Small intestine (tissue), 7 donors: ENCODE results near the gene BRD4. TPM values are rescaled to one million over a fixed set of nuclear protein-coding genes. Genes with fewer than 3 reads are reported as not detected.
A peak's percentile ranks its signal among the peaks of the same experiment; 100 is the strongest.

ENCODE experiments used
- DNase-seq, 2 donors: peaks; one replicate each; pipeline versions ENCODE4 v3.0.0 to v3.0.0-alpha.2; 2013
- FAIRE-seq: peaks from 2 replicates; lab custom pipeline; 2012; peaks lifted over from hg19 to GRCh38; lab: Jason Lieb, UNC
- H3K27ac ChIP-seq, 3 donors: one replicate each; pipeline ENCODE4 v1.5.1; 2013; ENCODE audit warnings: low read length in 2 of 3, mild to moderate bottlenecking in 2 of 3, control low read depth in 1 of 3, inconsistent platforms in 1 of 3, low read depth in 1 of 3, moderate library complexity in 1 of 3
- H3K27me3 ChIP-seq, 3 donors: one replicate each; pipeline ENCODE4 v1.6.1; 2013; ENCODE audit warnings: low read length in 3 of 3, inconsistent platforms in 1 of 3; ENCODE audit not compliant: control insufficient read depth in 3 of 3, insufficient read depth in 3 of 3
- H3K36me3 ChIP-seq, 3 donors: one replicate each; pipeline ENCODE4 v1.6.1; 2013; ENCODE audit warnings: low read length in 3 of 3, inconsistent platforms in 1 of 3, low read depth in 1 of 3, mild to moderate bottlenecking in 1 of 3, moderate library complexity in 1 of 3; ENCODE audit not compliant: control insufficient read depth in 3 of 3, insufficient read depth in 2 of 3
- H3K4me1 ChIP-seq, 3 donors: one replicate each; pipeline ENCODE4 v1.6.1; 2013; ENCODE audit warnings: low read length in 2 of 3, inconsistent platforms in 1 of 3, low read depth in 1 of 3, mild to moderate bottlenecking in 1 of 3, moderate library complexity in 1 of 3; ENCODE audit not compliant: control insufficient read depth in 3 of 3, insufficient read depth in 2 of 3
- H3K4me3 ChIP-seq, 3 donors: one replicate each; pipeline ENCODE4 v1.5.1; 2013; ENCODE audit warnings: low read length in 3 of 3, control low read depth in 1 of 3, inconsistent platforms in 1 of 3, low read depth in 1 of 3, mild to moderate bottlenecking in 1 of 3, moderate library complexity in 1 of 3
- H3K9me3 ChIP-seq, 2 donors: one replicate each; pipeline ENCODE4 v1.6.1; 2013; ENCODE audit warnings: low read depth in 1 of 2, low read length in 1 of 2; ENCODE audit not compliant: control insufficient read depth in 2 of 2, insufficient read depth in 1 of 2
- WGBS, 3 donors: extraction: QIAGEN DNeasy Blood & Tissue Kit; methylation state at CpG; one replicate each; pipeline ENCODE4 v1.1.7; 2013; 5-methylcytosine and 5-hydroxymethylcytosine counted together
- polyA plus RNA-seq, 4 donors: library from polyadenylated mRNA; stranded (reverse) in 3 of 4; unstranded in 1 of 4; fragments of 200-250 nt in 3 of 4; fragments of 120-200 nt in 1 of 4; gene quantifications; one replicate each; pipeline versions ENCODE4 v1.2.1 to v1.2.3, GENCODE V29; 2013
- donor health status: healthy with polysubstance abuse.
- donor health status: control.
- donor health status: control.
- donor health status: Bipolar disorder and iron deficiency.
- donor health status: healthy.

BRD4 gene
- polyA plus RNA-seq, 4 donors: 15.7 to 41.4 (median 24.7) TPM

DNA sequence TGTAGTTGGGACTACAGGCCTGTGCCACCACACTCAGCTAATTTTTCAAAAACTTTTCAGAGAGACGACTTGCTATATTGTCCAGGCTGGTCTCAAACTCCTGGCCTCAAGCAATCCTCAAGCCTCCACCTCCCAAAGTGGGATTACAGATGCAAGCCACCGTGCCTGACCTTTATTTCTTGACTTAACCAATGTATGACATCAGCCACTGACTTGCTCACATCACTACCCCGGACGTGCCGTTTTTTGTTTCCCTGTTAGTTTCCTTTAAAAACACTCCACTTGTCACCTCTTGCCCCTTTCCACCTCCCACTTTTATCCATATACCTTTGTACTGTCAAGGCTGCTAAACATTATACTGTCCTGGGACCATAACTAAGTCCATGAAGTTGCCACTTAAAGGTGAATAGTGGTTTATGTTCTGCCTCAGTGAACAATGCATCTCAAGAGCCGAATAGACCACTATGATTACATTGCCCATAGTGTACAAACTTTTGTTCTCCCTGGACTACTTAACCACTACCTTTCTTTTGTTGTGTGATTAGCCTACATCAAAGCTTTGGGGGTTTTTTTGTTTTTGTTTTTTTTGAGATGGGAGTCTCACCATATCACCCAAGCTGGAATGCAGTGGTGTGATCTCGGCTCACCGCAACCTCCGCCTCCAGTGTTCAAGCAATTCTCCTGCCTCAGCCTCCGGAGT lies 97.8 kb downstream of the BRD4 start:
- H3K36me3 ChIP-seq: peaks cover 13 to 38% (median 21%) of the 10 kb centered on the region in 3 donors
- no peak overlapping the region for H3K27ac ChIP-seq
- FAIRE-seq: no peak
- DNase-seq: no peak
- peaks cover 0 to 14% (median 7%) of the 10 kb centered on the region in 3 donors for H3K27me3 ChIP-seq
- H3K9me3 ChIP-seq: no peaks in the 10 kb centered on the region
- no peaks in the 10 kb centered on the region for H3K4me1 ChIP-seq
- WGBS, 3 donors: 69 to 75% (median 74%) methylated on average over 10 of the region's 10 CpGs
- no peak overlapping the region for H3K4me3 ChIP-seq

DNA sequence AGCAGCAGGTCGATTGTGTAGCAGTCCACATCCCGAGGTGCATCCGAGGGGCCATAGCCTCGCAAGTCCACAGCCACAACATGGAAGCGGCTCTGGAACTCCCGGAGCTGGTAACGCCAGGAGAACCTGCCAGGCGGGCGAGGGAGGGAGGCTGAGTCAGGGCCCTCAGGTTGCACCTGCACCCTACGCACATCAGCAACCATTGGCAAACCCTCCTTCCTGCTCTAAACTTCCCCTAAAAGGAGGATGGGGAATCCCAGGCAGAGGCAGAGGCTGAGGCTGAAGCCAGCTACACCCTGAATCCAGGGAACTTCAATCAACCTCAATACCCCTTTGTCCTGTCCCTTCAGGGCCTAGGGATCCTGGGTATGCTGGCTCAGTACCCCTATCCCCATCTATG lies 101.1 kb downstream of the BRD4 start:
- no peaks in the 10 kb centered on the region for H3K9me3 ChIP-seq
- H3K4me3 ChIP-seq: no peak overlapping the region
- H3K27me3 ChIP-seq: peaks cover 0 to 14% (median 7%) of the 10 kb centered on the region in 3 donors
- DNase-seq (no peak), FAIRE-seq (no peak)
- 75 to 89% (median 88%) methylated on average over 10 of the region's 10 CpGs for WGBS, 3 donors
- H3K27ac ChIP-seq: no peak overlapping the region
- no peaks in the 10 kb centered on the region for H3K4me1 ChIP-seq
- H3K36me3 ChIP-seq: peaks cover 0 to 7% (median 2%) of the 10 kb centered on the region in 3 donors

DNA sequence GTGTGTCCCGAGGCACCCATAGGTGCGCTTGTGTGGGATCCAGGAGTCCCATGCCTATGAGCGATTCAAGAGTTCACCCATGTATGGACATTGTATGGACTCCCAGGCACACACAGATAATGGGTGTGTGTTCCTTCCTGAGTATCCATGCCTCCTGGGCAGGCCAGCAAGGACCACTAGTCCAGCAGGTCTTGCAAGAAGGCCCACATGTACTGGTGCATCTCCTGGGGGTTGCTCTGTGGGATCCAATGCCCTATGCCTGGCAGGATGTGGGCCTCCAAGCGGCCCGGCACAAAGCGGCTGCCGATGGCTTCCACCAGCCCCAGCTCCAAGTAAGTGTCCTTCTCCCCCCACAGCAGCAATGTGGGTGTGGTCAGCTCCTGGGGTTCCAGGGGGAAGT lies 105.1 kb downstream of the BRD4 start:
- Histone ChIP-seq H3K36me3 (no peaks in the 10 kb centered on the region), H3K4me1 (peaks cover 0 to 5% (median 0%) of the 10 kb centered on the region in 3 donors), H3K27ac (no peak overlapping the region), H3K9me3 (no peaks in the 10 kb centered on the region), H3K4me3 (no peak overlapping the region), H3K27me3 (peaks cover 3 to 25% (median 3%) of the 10 kb centered on the region in 3 donors)
- DNase-seq (no peak), FAIRE-seq (no peak)
- WGBS, 3 donors: 94 to 96% (median 95%) methylated on average over 7 of the region's 7 CpGs

DNA sequence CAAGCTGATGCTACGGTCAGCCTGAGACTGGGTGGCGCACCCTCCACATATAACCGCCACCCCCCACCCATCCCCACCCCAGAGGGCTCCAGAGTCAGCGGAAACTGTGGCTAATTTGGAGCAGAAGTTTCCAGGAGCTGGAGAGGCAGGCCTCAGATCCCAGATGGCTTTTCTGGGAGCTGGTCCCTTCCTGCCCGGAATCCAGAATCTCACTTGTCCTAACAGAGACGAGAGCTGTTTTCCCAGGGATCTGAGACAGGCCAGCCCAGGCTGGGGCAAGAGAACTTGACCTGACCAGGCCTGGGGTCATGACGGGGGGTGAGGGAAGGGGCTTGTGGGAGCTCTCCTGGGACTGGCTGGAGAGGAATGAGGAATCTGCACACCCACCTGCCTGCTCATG lies 106.6 kb downstream of the BRD4 start:
- no peaks in the 10 kb centered on the region for H3K9me3 ChIP-seq
- no peak overlapping the region for H3K4me3 ChIP-seq
- WGBS, 3 donors: 79 to 84% (median 82%) methylated on average over 7 of the region's 7 CpGs
- H3K27me3 ChIP-seq: peaks cover 0 to 19% (median 3%) of the 10 kb centered on the region in 3 donors
- peaks cover 0 to 5% (median 0%) of the 10 kb centered on the region in 3 donors for H3K4me1 ChIP-seq
- FAIRE-seq: no peak
- H3K27ac ChIP-seq: no peak overlapping the region
- no peaks in the 10 kb centered on the region for H3K36me3 ChIP-seq
- DNase-seq: no peak

DNA sequence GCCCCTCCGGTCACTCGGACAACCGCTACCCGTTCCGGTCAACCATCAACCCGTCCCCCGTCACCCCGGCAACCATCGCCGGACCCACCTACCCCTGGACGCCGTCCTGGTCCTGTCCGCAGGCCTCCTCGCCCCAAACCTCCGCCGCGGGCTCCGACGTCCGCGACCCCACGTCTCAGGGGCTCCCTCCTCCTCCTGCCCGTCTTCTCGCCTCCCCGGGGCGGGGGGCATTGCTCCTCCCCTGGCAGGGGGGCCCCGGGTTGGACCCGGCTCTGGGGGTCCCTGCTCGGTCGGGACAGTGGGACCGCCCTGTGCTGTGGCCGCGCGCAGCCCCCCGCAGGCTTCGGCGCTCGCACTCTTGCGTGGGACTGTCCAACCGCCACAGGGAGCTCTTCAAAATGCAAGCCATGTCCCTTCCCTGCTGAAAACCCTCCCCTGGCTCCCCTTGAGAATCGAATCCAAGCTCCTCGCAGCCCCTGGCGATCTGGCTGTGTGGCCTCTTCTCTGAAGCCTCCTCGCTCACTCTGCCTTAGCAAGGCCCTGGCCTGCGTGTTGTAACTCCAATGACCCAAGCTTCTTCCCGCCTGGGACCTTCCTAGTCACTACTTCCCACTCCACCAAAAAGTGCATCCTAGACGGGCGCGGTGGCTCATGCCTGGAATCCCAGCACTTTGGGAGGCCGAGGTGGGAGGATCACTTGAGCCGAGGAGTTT lies 108.5 kb downstream of the BRD4 start:
- peaks cover 0 to 5% (median 0%) of the 10 kb centered on the region in 3 donors for H3K4me1 ChIP-seq
- WGBS, 3 donors: 12 to 22% (median 19%) methylated on average over 46 to 51 of the region's 51 CpGs
- H3K9me3 ChIP-seq: no peaks in the 10 kb centered on the region
- FAIRE-seq: no peak
- no peak for DNase-seq
- H3K4me3 ChIP-seq: peak overlapping the region in 2 of 3 donors; percentile 20 to 56
- peaks cover 0 to 19% (median 3%) of the 10 kb centered on the region in 3 donors for H3K27me3 ChIP-seq
- no peaks in the 10 kb centered on the region for H3K36me3 ChIP-seq
- peak overlapping the region in 1 of 3 donors; percentile 33 for H3K27ac ChIP-seq

DNA sequence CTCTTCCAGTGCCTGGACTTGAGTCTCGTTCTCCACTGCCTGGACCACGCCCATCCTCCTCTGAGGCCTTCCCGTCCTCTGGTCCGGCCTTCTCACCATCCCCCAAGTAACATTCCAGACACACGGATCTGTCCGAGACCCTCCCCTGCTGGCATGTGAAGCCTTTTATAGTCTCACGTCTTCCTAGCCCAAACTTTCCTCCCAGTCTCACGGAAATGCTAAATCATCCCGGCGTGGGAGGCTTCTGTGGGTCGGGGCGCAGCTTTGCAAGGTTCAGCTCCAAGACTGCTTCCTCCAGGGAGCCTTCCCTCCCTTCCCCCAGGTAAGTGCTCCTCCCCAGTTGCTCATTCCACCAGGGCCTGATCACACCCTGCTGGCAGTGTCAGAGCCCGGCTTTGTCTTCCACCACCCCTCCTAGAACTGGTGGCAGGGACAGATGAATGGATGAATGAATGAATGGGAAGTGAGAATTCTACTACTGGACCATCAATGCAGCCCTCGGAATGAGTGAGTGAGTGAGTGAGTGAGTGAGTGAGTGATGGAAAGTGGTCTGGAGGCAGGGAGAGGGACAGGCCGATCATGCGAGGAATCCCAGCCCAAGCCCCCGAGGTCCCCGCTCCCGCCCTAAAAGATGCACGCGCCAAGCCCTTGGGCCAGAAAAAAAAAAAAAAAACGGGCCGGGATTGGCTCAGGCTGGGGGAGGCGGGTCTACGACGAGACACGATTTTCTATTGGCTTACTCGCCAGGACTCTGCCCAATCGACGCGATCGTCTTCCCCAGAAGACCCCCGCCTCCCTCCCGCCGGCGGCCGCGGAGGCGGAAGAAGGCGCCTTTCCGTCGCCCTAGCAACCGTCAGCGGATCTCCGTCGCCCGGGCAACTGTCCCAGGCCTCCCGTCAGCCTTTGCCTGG lies 109.3 kb downstream of the BRD4 start:
- H3K9me3 ChIP-seq: no peaks in the 10 kb centered on the region
- H3K4me3 ChIP-seq: peak overlapping the region in 2 of 3 donors; percentile 20 to 56
- peaks cover 0 to 19% (median 3%) of the 10 kb centered on the region in 3 donors for H3K27me3 ChIP-seq
- no peaks in the 10 kb centered on the region for H3K36me3 ChIP-seq
- peaks cover 0 to 5% (median 0%) of the 10 kb centered on the region in 3 donors for H3K4me1 ChIP-seq
- DNase-seq (peak; percentile 48 to 87), FAIRE-seq (no peak)
- peak overlapping the region in 1 of 3 donors; percentile 33 for H3K27ac ChIP-seq
- WGBS, 3 donors: 1 to 3% (median 2%) methylated on average over 43 to 48 of the region's 48 CpGs

DNA sequence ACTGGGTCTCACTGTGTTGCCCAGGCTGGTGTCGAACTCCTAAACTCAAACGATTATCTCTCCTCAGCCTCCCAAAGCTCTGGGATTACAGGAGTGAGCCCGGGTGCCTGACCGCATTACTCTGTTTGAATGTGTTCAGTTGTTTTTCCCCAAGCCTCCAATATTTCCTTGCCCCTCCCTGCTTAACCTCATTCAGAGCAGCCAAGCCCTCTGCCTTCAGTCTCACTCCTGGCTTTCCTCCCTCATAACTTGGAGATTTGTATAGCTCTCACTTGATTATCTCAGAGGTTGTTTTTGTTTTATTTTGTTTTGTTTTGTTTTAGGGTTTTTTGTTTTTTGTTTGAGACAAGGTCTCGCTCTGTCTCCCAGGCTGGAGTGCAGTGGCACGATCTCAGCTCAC lies 111.5 kb downstream of the BRD4 start:
- Histone ChIP-seq H3K27me3 (peaks cover 0 to 19% (median 3%) of the 10 kb centered on the region in 3 donors), H3K27ac (no peak overlapping the region), H3K9me3 (no peaks in the 10 kb centered on the region), H3K4me1 (peaks cover 0 to 5% (median 0%) of the 10 kb centered on the region in 3 donors), H3K36me3 (no peaks in the 10 kb centered on the region), H3K4me3 (no peak overlapping the region)
- WGBS, 3 donors: 70 to 72% (median 71%) methylated on average over 6 of the region's 6 CpGs
- FAIRE-seq (no peak), DNase-seq (no peak)

DNA sequence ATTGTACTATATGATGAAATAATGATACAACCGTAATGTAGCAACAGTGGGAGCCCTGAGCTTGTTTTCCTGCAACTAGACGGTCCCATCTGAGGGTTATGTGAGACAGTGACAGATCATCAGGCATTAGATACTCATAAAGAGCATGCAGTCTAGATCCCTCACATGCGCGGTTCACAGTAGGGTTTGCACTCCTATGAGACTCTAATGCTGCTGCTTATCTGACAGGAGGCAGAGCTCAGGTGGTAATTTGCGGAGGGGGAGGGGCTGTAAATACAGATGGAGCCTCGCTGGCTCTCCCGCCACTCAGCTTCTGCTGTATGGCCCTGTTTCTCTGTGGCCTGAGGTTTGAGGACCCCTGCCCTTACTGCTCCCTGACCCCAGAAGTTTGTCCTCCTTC lies 113.8 kb downstream of the BRD4 start:
- Histone ChIP-seq H3K4me1 (peaks cover 0 to under 1% (median 0%) of the 10 kb centered on the region in 3 donors), H3K27ac (no peak overlapping the region), H3K4me3 (no peak overlapping the region), H3K27me3 (peaks cover 0 to 13% (median 3%) of the 10 kb centered on the region in 3 donors), H3K9me3 (no peaks in the 10 kb centered on the region), H3K36me3 (no peaks in the 10 kb centered on the region)
- no peak for DNase-seq
- FAIRE-seq: no peak
- WGBS, 3 donors: 50 to 69% (median 68%) methylated on average over 7 of the region's 7 CpGs
